B cell (primary cell): ENCODE data around the gene ZSWIM2. TPM values are rescaled to one million over a fixed set of nuclear protein-coding genes. Genes with fewer than 3 reads are reported as not detected.

Source experiments
- ATAC-seq: fragments of 200-7000 bp; cut with Tn5 transposase; one replicate; pipeline ENCODE4 v1.10.0; 2021; ENCODE audit warnings: low read depth, mild to moderate bottlenecking, moderate number of reproducible peaks, moderate library complexity
- CTCF ChIA-PET: fragments of 350-600 bp; sonication (Branson Sonifier 250); formaldehyde crosslinking; loops from one replicate; lab custom pipeline; 2021; ENCODE audit warnings: antibody characterized with exemption, inconsistent platforms; lab: Charles Lee
- POLR2A ChIA-PET: fragments of 350-600 bp; sonication (Branson Sonifier 250); formaldehyde crosslinking; loops from one replicate; lab custom pipeline; 2021; ENCODE audit warnings: antibody characterized with exemption; lab: Charles Lee
- DNase-seq: peaks from one replicate; pipeline ENCODE4 v3.0.0; 2013
- H2AFZ ChIP-seq: 2 replicates; pipeline ENCODE4 v1.6.1; 2012; ENCODE audit warnings: mild to moderate bottlenecking, low read depth, low read length; ENCODE audit not compliant: insufficient read depth, poor library complexity, severe bottlenecking
- H3K27ac ChIP-seq, 2 donors: 1 replicate in 1 of 2; 2 replicates in 1 of 2; pipeline ENCODE4 v1.5.1; 2012 to 2013; ENCODE audit warnings: low read length in 2 of 2, mild to moderate bottlenecking in 2 of 2, moderate library complexity in 1 of 2
- H3K27me3 ChIP-seq, 4 experiments: fragments of 200-600 bp in 1 of 4; sonication (generic) in 1 of 4; replicated peaks in 1 of 4; 1 replicate in 2 of 4; 2 replicates in 2 of 4; pipeline versions ENCODE4 v1.6.1 to v1.7.0; 2013 to 2016; ENCODE audit warnings: low read length in 3 of 4, mild to moderate bottlenecking in 2 of 4, mixed read lengths in 1 of 4, moderate library complexity in 1 of 4; ENCODE audit not compliant: insufficient read depth in 4 of 4, control insufficient read depth in 3 of 4; ENCODE audit errors: control extremely low read depth in 1 of 4
- H3K36me3 ChIP-seq, 2 experiments: replicated peaks in 1 of 2; 1 replicate in 1 of 2; 2 replicates in 1 of 2; pipeline versions ENCODE4 v1.6.1 to v1.7.1; 2013; ENCODE audit warnings: low read length in 1 of 2; ENCODE audit not compliant: insufficient read depth in 2 of 2, control insufficient read depth in 1 of 2; ENCODE audit errors: control extremely low read depth in 1 of 2, extremely low read depth in 1 of 2
- H3K4me1 ChIP-seq, 2 donors: fragments of 200-600 bp in 1 of 2; sonication (generic) in 1 of 2; 1 replicate in 1 of 2; 2 replicates in 1 of 2; pipeline versions ENCODE4 v1.5.1 to v1.6.1; 2013 to 2017; ENCODE audit warnings: low read length in 2 of 2; ENCODE audit not compliant: control insufficient read depth in 2 of 2, insufficient read depth in 2 of 2
- H3K4me2 ChIP-seq: replicated peaks from 2 replicates; pipeline ENCODE3; 2012; ENCODE audit warnings: mild to moderate bottlenecking, low read depth, low read length; ENCODE audit not compliant: poor library complexity, severe bottlenecking
- H3K4me3 ChIP-seq, 5 experiments: fragments of 200-600 bp in 1 of 5; sonication (generic) in 1 of 5; 1 replicate in 3 of 5; 2 replicates in 2 of 5; pipeline versions ENCODE4 v1.5.1 to v1.7.0; 2011 to 2016; ENCODE audit warnings: low read length in 4 of 5, mild to moderate bottlenecking in 4 of 5, low read depth in 2 of 5, control low read depth in 1 of 5, moderate library complexity in 1 of 5; ENCODE audit not compliant: insufficient read depth in 1 of 5; ENCODE audit errors: control extremely low read depth in 1 of 5, extremely low read depth in 1 of 5
- H3K79me2 ChIP-seq: fragments of 200-600 bp; sonication (generic); one replicate; pipeline ENCODE4 v1.6.0; 2016; ENCODE audit warnings: low read length; ENCODE audit not compliant: control insufficient read depth, insufficient read depth
- H3K9ac ChIP-seq: fragments of 200-600 bp; sonication (generic); 2 replicates; pipeline ENCODE4 v1.6.1; 2017; ENCODE audit warnings: mild to moderate bottlenecking, low read length, moderate library complexity
- H3K9me3 ChIP-seq, 3 donors: one replicate each; pipeline versions ENCODE4 v1.6.1 to v1.7.1; 2013; ENCODE audit warnings: low read length in 2 of 3; ENCODE audit not compliant: control insufficient read depth in 2 of 3, insufficient read depth in 1 of 3; ENCODE audit errors: control extremely low read depth in 1 of 3
- H4K20me1 ChIP-seq: 2 replicates; pipeline ENCODE4 v1.6.0; 2012; ENCODE audit warnings: mild to moderate bottlenecking, low read length; ENCODE audit not compliant: insufficient read depth, control insufficient read depth, poor library complexity, severe bottlenecking
- H3K27ac Mint-ChIP-seq: one replicate; pipeline ENCODE4 v1.8.0; 2021; ENCODE audit warnings: mixed read lengths
- H3K27me3 Mint-ChIP-seq: one replicate; pipeline ENCODE4 v1.8.0; 2021; ENCODE audit warnings: mixed read lengths
- H3K4me1 Mint-ChIP-seq: one replicate; pipeline ENCODE4 v1.8.0; 2021; ENCODE audit warnings: mixed read lengths
- H3K4me3 Mint-ChIP-seq: one replicate; pipeline ENCODE4 v1.8.0; 2021; ENCODE audit warnings: mixed read lengths
- H3K9me3 Mint-ChIP-seq: one replicate; pipeline ENCODE4 v1.8.0; 2022; ENCODE audit warnings: mixed read lengths; ENCODE audit not compliant: insufficient read depth
- CTCF ChIP-seq: fragments of 200-600 bp; IDR thresholded peaks from one replicate; pipeline ENCODE4 v1.8.0; 2022; ENCODE audit warnings: antibody characterized with exemption, mild to moderate bottlenecking
- EZH2 ChIP-seq: IDR thresholded peaks from 2 replicates; pipeline ENCODE4 v1.6.1; 2012; ENCODE audit warnings: borderline replicate concordance, low read depth, mild to moderate bottlenecking, moderate library complexity, low read length; ENCODE audit not compliant: insufficient read depth, poor library complexity, severe bottlenecking
- WGBS: methylation state at CpG from one replicate; pipeline ENCODE4 v1.1.5; 2013; ENCODE audit warnings: missing lambda C conversion rate; ENCODE audit not compliant: insufficient coverage; 5-methylcytosine and 5-hydroxymethylcytosine counted together
- intact Hi-C: fragments of 100-400 bp; cut with micrococcal nuclease; formaldehyde crosslinking; loops from one replicate; pipeline ENCODE4 v1.10.0; 2022
- polyA plus RNA-seq: library from polyadenylated mRNA; depleted of rRNA; stranded (reverse); fragments of >200 nt; gene quantifications from 2 replicates; pipeline ENCODE4 v1.2.3, GENCODE V29; 2012
- total RNA-seq, 2 donors: library from RNA; stranded (reverse); fragments of 120-200 nt in 1 of 2; gene quantifications; 1 replicate in 1 of 2; 2 replicates in 1 of 2; pipeline versions ENCODE4 v1.2.3 to v1.2.4, GENCODE V29; 2013 to 2022

Gene ZSWIM2
- total and polyA plus RNA-seq, 2 donors (not counting 1 experiment from before 2014, with no cell fraction given): not detected

- no peaks in the 10 kb centered on the region for H3K36me3 ChIP-seq
- WGBS: no CpG with 5 or more reads among the region's 2 CpGs
- Mint-ChIP-seq H3K27ac (no peak overlapping the region), H3K4me1 (no peaks in the 10 kb centered on the region), H3K4me3 (no peak overlapping the region), H3K9me3 (no peaks in the 10 kb centered on the region), H3K27me3 (no peaks in the 10 kb centered on the region)
- ChIA-PET CTCF (no interaction called here), POLR2A (no interaction called here)
- no peaks in the 10 kb centered on the region for H3K79me2 ChIP-seq
- H3K9ac ChIP-seq: no peak overlapping the region
- H3K9me3 ChIP-seq: no peaks in the 10 kb centered on the region
- H3K27ac ChIP-seq: no peak overlapping the region
- DNase-seq (no peak), ATAC-seq (no peak)
- H3K4me3 ChIP-seq: no peak overlapping the region
- no peaks in the 10 kb centered on the region for H3K4me1 ChIP-seq
- TF ChIP-seq CTCF: no peak
- TF ChIP-seq EZH2: no peak
- no peaks in the 10 kb centered on the region for H4K20me1 ChIP-seq
- no peaks in the 10 kb centered on the region for H3K27me3 ChIP-seq
- no peak overlapping the region for H2AFZ ChIP-seq
- H3K4me2 ChIP-seq: no peak overlapping the region
- intact Hi-C loops: no loop called here
Measured at GRCh38 chr2:186827411-186827810, 21.6 kb downstream of the ZSWIM2 start.

GRCh38 chr2:186822323-186822722, 26.6 kb downstream of the ZSWIM2 start:
- intact Hi-C loops: no loop called here

More at GRCh38 chr2:186822323-186822722, 26.6 kb downstream of the ZSWIM2 start:
- Mint-ChIP-seq H3K27ac (no peak overlapping the region), H3K27me3 (no peaks in the 10 kb centered on the region), H3K4me3 (no peak overlapping the region), H3K9me3 (no peaks in the 10 kb centered on the region), H3K4me1 (no peaks in the 10 kb centered on the region)
- CTCF ChIA-PET: no interaction called here
- no peaks in the 10 kb centered on the region for H3K4me1 ChIP-seq
- no peaks in the 10 kb centered on the region for H4K20me1 ChIP-seq
- no peak overlapping the region for H2AFZ ChIP-seq
- TF ChIP-seq EZH2: no peak
- TF ChIP-seq CTCF: no peak
- H3K79me2 ChIP-seq: no peaks in the 10 kb centered on the region
- WGBS: 60% methylated on average over 1 of the region's 2 CpGs
- H3K4me3 ChIP-seq: no peak overlapping the region
- DNase-seq (no peak), ATAC-seq (no peak)
- no peaks in the 10 kb centered on the region for H3K27me3 ChIP-seq
- H3K9me3 ChIP-seq: no peaks in the 10 kb centered on the region
- H3K4me2 ChIP-seq: no peak overlapping the region
- POLR2A ChIA-PET: no interaction called here
- no peaks in the 10 kb centered on the region for H3K36me3 ChIP-seq
- no peak overlapping the region for H3K9ac ChIP-seq
- no peak overlapping the region for H3K27ac ChIP-seq
